Activated gamma-delta T cell treated with Interleukin-2 at 50 U/mL for 16 hours (primary cell): ENCODE measurements around the gene RAPGEF5.
"Not testable (repeated sequence)": the region's sequence is repeated elsewhere in the genome, so short reads cannot be mapped to it uniquely, and the experiment has no call there.

Experiments used
- DNase-seq: peaks from one replicate; pipeline ENCODE4 v3.0.0-alpha.2; 2020

RAPGEF5 gene

DNA sequence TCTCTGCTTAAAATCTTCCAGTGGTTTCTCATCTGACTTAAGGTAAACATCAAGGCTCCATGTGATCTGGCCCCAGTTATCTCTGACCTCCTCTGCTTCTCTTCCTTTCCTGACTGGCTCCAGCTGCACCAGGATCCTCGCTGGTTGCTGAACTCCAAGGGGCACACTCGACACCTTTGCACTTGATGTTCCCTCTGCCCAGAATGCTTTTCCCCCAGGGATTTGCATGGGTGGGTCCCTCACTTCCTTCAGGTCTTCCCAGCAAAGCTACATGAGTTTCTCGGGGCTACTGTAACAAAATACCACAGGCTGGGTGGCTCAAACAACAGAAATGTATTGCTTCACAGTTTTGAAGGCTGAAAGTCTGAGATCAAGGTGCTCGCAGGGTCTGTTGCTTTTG lies 245.3 kb downstream of the RAPGEF5 start:
- DNase-seq = no peak

DNA sequence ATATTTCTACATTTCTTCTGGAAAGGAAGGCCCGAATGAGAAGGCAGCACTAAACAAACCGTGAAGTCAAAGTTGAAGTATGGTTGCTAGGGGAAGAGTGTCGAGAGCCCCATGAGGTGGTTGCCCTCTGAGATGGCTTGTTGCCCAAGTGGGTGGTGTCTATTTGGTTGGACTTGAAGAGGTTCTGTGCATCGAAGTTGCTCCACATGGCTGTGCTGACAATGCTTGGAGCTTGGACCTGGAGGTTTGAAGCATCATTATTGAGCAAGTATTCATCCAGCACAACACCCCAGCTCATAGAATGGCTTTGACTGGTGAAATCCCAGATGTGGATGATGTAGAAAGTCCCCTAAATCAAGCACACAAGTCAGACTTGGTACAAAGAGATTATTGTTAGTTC lies 246.1 kb downstream of the RAPGEF5 start:
- DNase-seq = no peak

DNA sequence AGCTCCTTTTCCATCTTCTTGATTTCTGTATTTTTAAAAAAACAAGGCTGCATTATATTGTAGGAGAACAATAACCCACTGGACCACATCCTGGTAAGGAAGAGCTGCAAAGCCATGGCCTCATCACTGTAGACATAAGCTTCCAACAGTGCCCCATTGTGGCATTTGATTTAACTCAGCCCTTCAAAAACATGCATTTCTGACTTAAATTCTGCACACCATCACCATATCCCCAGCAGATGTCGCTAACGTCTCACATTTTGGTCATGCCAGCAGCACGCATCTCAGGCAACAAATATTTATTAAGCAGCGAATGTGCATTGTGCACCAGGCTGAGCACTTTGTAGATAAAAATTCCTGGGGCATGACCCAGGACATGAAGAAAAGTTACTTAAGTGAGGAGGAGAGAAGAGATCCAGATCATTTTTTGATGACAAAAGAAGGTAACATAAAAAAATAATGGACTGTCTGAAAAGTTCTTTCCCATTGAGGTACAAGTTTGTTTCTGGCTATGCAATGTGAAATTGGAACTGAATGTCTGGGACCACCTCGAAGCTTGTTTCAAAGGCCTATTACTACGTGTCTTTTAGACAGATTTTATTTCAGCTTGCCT lies 246.6 kb downstream of the RAPGEF5 start:
- peak; percentile 64 for DNase-seq

DNA sequence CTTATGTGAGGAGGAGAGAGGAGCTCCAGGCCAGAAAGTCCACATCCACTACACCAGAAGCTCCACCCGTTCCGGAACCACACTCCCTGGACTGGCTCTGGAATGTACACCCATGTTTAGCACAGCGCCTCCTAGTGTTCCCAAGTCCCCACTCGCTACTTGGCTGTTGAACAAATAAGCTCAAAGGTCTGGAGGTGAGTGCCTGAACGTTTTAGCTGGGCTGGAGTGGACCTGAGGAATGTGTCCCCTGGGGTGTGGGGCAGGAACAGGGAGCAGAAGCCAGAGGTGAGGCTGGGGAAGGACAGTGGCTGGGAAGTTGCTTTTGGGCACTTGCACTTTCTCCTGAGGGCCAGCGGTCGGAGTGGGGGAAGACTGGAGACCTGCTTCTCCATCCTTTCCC lies 247.2 kb downstream of the RAPGEF5 start:
- no peak for DNase-seq

DNA sequence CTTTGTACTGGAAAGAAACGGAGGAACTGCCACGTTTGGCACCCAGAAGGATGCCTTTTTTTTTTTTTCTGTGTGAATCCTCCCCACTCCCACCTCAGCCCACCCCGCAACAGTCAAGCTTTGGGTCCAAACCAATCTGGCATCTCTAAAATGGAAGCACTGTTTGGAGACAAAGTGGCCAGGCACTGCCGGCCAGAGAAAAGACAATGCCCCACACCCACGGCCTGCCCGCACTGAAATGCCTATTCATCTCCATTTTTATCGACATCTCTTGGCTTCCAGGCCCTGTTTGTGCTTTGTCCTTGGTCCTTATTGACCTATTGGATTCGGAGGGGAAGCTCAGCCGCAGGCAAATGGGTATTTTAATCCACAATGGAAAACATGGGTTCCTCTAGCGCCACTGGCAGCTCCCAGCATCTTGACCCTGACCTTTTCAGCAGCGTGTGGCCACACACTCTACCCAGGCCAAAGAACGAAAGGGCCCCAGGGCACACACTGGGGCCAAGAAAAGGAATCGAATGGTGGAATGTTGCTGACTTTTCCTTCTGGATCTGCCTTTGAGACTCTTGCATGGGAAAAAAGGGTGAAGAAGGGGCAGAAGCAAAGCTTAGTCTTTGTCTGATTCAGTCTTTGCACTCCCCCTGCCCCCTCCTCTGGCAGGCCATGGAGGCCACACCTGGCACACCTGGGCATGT lies 248.7 kb downstream of the RAPGEF5 start:
- DNase-seq = no peak

DNA sequence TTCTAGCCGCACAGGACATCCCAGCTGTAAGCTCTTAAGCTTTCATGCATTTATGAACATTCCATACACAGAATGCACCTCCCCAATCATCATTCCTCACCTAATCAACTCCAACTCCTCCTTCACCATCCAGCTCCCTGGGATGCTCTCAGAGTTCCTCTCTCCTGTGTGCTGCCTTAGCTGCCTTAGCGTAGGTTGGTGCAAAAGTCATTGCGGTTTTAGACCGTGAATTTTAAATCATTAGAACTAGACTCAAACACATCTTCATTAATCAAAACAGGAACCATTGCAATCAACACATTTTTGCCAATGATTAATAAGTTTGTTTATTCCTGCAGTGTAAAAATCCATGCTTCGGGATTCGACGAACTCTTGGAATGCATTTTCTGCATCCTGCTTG lies 251.4 kb downstream of the RAPGEF5 start:
- no peak for DNase-seq

DNA sequence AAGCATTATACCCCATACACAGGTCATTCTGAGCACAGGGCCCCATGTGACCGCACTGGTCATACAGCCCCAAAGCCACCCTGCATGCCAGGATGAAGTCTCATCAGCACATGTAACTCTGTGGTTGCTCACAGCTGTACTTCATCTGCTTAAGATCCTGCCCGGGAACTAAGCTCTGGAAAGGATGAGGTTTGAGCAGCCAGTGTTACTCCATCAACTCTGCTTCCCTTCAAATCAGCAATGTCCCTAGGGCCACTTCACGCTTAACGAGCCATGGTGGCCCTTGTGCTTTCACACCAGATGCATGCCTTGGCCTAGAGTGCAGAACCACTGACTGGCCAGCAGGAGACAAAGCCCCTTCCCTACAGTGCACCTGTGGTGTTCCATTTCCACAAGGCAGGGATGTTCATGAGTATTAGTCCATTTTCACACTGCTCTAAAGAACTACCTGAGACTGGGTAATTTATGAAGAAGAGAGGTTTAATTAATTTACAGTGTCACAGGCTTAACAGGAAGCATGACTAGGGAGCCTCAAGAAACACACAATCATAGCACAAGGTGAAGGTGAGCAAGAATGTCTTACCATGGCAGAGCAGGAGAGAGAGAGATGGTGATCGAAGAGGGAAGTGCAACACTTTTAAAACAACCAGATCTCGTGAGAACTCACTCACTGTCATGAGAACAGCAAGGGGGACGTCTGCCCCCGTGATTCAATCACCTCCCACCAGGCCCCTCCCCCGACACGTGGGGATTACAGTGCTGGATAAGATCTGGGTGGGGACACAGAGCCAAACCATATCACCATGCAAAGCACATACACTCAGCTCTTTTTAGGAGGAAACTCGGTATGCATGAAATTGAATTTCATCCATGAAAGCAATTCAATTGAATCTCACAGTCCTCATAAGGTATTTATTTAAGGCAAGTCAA lies 262.3 kb downstream of the RAPGEF5 start:
- DNase-seq = no peak

DNA sequence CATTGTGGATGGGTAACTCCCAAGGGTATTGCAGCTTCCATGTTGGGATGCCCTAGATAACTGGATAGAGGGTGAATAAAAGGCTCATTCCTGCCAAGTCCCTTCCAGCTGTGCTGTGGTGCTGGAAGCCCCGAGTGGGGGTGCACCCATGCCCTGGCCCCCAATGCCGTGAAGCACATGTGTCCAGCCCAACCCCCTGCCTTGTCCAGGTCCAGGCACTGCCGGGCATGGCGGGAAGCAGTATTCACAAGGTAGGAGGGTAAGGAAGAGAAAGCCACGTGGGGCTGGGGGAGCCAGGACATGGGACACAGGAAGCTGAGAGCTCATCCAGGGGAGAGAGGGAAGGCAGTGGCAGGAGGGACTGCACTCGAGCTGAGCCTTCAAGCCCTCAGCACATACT lies 263.0 kb downstream of the RAPGEF5 start:
- no peak for DNase-seq

DNA sequence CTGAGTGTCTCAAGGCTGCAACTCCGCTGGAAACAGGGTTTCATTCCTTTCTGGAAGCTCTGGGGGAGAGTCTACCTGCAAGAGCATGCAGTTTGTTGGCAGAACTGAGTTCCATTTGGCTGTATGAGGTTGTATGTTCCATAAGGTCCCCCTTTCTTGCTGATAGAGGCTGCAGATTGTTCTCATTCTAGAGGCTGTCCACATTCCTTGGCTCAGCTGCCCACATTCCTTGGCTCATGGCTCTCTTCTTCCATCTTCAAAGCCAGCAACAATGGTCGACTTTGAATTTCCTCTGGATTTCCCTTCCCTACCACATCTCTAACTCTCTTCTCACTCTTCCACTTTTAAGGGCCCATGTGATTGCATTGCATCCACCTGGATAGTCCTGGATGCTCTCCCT lies 264.0 kb downstream of the RAPGEF5 start:
- DNase-seq = no peak

DNA sequence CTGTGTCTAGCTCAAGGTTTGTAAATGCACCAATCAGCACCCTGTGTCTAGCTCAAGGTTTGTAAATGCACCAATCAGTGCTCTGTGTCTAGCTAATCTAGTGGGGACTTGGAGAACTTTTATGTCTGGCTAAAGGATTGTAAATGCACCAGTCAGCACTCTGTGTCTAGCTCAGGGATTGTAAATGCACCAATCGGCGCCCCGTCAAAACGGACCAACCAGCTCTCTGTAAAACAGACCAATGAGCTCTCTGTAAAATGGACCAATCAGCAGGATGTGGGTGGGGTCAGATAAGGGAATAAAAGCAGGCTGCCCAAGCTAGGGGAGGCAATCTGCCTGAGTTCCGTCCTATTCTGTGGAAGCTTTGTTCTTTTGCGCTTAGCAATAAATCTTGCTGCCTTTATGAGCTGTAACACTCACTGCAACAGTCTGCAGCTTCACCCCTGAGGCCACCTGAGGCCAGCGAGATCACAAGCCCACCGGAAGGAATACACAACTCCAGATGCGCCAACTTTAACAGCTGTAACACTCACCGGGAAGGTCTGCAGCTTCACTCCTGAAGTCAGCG lies 265.9 kb downstream of the RAPGEF5 start:
- not testable (repeated sequence) for DNase-seq

DNA sequence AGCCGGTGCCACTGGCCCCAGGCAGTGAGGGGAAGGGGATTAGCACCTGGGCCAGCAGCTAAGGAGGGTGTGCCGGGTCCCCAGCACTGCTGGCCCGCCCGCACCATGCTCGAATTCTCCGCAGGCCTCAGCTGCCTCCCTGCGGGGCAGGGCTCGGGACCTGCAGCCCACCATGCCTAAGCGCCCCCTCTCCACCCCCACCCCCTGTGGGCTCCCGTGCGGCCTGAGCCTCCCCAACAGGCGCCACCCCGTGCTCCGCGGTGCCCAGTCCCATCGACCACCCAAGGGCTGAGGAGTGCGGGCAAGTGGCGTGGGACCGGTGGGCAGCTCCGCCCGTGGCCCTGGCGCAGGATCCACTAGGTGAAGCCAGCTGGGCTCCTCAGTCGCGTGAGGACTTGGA lies 266.4 kb downstream of the RAPGEF5 start:
- DNase-seq = no peak

DNA sequence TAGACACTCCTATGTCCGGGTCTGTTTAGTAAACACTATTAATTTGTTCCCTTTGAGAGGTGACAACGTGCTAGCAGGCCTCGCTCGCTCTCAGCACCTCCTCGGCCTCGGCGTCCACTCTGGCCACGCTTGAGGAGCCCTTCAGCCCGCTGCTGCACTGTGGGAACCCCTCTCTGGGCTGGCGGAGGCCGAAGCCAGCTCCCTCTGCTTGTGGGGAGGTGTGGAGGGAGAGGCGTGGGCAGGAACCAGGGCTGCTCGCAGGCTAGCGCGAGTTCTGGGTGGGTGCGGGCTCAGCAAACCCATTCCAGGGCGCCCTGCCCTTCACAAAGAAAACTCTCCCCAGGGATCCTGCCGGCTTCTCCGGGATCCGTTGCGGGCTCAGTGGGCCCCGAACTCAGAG lies 266.8 kb downstream of the RAPGEF5 start:
- no peak for DNase-seq

DNA sequence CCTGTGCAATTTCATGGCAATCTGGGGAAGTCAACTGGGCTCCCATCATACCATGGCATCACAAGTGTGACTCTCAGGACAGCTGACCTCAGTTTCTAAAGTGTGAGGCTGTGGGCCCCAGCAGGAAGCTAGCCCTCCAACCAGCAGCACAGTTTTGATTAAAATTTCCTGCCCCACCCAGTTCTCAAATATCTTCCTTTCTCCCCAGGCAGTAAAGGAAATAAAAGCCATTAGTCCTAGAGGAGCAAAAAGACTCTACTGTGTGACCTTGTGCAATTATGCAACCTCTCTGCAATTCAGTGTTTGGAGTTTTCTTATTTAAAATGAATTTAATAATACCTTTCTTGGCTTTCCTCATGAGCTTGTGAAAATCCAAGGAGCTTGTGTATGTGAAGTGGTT lies 268.1 kb downstream of the RAPGEF5 start:
- DNase-seq = no peak

DNA sequence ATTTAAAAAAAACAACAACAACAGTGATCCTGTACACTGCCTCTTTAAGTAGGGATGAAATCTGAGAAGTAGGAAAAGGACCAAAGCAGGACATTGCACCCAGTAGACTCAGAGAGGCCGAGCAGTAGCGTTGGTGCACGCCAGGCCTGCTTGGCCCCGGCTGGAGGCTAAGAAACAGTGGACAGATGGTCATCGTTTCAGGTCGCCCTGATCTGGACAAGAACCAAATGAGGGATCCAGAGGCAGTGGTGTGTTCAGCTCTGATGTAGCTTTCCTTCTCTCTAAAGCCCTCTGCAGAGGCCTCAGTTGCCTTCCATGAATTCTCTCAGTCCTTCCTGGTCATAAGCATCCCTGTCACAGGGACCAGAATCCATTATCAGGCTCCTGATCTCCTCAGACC lies 269.1 kb downstream of the RAPGEF5 start:
- DNase-seq = no peak

DNA sequence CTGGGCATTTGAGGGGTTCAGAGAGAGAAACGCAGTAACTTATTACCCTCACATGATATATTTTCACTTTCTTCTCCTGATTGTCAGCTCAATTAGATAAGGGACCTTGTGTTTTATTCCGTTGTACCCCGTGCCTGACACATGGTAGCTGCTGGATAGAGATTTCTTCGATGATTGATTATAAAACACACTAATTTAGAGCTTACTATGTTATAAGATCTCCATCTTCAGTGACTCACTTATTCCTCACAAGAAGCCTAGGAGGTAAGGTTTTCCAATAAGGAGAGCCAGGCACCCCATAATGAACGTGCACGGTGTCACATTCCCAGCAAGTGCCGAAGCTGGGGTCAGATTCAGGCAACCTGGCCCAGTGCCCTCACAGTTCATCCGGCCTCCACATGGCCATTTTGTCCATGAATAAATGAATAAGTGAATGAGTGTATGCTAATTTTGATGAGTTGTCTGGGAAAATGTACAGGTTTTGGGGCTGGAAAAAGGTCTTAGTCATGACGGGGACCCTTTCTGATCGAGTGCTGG lies 273.2 kb downstream of the RAPGEF5 start:
- DNase-seq = no peak

DNA sequence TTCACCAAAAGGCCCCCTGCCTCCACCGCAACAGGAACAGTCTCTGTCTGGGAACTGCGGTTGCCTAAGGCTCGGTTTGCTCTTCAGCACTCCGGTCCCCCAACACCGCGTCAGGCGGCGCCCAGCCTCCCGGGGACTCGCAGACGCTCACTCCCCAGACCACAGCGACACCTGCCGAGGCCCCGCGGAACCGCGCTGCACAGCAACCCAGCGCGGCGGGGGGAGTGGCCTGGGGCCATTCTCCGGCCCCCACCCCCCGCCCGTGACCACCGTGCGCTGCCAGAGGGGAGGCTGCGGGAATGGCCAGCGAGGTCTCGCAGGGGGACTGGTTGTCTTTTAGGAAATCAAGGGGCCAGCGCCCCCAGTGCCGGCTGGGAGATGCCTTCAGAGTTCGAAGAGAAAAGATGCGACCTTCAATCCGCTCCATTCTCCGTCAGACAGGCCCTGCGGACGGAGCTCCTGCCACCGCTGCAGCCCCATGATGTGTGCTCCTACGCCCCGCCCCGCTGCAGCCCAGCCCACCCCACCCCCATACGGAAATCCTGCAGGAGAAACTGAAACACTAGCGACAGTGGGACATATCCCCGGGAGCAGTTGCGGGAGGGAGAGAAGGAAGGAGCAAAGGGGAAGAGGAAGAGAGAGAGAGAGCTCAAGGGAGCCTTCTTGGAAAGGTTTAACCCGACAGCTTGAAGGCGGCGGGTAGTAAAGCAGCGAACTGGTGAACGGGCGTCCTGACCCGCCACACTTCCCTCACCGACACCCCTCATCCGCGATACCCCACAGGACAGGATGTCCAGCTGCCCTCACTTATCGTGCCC lies 273.9 kb downstream of the RAPGEF5 start:
- DNase-seq = peak; percentile 80

DNA sequence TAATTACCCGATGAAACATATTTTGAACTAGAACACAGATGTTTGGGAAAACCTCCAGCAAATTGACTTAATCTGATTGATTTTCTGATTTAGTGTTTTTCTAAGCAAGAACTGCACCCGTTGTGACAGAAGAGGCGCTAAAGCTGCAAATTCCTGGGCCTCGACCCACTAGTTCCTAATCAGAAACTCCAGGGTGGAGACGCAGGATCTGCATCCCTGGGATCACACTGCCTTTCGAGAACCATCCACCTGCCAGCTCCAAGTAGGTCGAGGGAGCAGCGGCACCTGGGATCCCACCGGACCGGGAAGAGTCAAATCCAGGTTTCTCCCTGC lies 274.4 kb downstream of the RAPGEF5 start:
- DNase-seq = no peak

DNA sequence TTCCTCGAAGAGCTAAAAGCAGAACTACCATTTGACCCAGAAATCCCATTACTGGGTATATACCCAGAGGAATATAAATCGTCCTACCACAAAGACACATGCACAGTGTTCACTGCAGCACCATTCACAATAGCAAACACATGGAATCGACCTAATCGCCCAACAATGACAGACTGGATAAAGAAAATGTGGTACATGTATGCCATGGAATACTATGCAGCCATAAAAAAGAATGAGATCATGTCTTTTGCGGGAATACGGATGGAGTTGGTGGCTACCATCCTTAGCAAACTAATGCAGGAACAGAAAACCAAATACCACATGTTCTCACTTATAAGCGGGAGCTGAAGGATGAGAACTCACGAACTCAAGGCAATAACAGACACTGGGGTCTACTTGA lies 276.7 kb downstream of the RAPGEF5 start:
- DNase-seq = not testable (repeated sequence)

DNA sequence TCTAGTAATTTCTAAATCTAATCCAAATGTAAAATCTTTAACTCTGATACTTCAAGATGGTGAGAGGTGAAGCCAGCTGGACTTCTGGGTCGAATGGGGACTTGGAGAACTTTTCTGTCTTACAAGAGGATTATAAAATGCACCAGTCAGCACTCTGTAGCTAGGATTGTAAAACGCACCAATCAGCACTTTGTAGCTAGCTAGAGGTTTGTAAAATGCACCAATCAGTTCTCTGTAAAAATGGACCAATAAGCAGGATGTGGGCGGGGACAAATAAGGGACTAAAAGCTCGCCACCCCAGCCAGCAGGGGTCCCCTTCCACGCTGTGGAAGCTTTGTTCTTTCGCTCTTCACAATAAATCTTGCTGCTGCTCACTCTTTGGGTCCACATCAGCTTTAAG lies 278.1 kb downstream of the RAPGEF5 start:
- not testable (repeated sequence) for DNase-seq

DNA sequence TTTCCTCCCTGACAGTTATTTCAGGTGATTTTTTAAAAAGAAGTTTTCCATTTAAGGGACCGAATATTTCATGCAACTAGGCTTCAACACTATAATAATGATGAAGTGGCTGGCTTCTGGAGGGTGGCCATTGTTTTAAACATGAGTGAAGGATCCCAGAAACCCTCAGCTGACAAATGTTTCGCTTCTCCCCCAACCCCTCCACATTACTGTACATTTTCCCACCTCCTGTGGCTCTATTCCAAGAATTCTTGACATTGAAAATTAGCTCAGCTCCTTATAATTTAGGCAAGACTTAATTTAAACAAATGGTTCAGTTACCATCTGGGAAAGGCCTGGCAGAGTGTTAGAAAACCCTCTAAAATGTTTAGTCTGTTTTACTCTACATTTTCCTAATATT lies 281.4 kb downstream of the RAPGEF5 start:
- DNase-seq = no peak

DNA sequence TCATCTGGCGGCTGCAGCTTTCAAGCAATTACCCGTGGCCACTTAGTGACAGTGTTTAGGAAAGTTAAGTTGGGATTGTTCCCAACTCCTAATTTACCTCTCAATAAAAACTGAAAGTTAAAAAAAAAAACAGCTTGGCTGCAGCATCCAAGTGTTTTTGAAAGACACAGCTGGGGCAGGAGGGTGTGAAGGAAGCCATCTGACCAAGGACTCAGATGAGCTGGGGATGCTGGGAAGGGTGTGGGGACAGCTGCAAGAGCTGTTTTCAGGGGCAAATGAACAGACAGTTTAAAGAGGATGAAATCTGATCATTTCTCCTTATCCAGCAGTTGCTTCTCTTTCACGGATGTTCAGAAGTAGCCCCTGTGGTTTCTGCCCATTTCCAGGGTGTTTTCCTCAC lies 282.1 kb downstream of the RAPGEF5 start:
- no peak for DNase-seq
